ENCODE data around the gene FKBP6. TPM values are rescaled to one million over a fixed set of nuclear protein-coding genes. Genes with fewer than 3 reads are reported as not detected.
A peak's percentile ranks its signal among the peaks of the same experiment; 100 is the strongest.

FKBP6 gene
- total RNA-seq, 1 experiment from 2014 or later, result not detected

GRCh38 chr7:73345951-73346350 is 18.0 kb downstream of the FKBP6 start:
- Mint-ChIP-seq H3K27ac (ENCODE audit: unreplicated experiment) (peak overlapping the region; percentile 87), H3K36me3 (ENCODE audit: insufficient read depth, unreplicated experiment) (no peaks in the 10 kb centered on the region), H3K9me3 (ENCODE audit: unreplicated experiment) (no peaks in the 10 kb centered on the region), H3K27me3 (ENCODE audit: insufficient read depth, unreplicated experiment) (no peaks in the 10 kb centered on the region), H3K4me1 (ENCODE audit: low read depth, unreplicated experiment) (peaks cover 24% of the 10 kb centered on the region), H3K4me3 (ENCODE audit: unreplicated experiment) (no peak overlapping the region)
- no TSS peak for BruUV-seq (replicated peaks)
- no peak for DNase-seq
- POLR2A ChIA-PET, result no interaction called here
- Histone ChIP-seq H3K27me3 (replicated peaks; ENCODE audit: control insufficient read depth, insufficient read depth, low read length) (no peaks in the 10 kb centered on the region), H3K4me3 (ENCODE audit: low read depth, low read length) (no peak overlapping the region), H3K36me3 (ENCODE audit: control insufficient read depth, insufficient read depth, low read length) (no peaks in the 10 kb centered on the region), H3K4me1 (peaks cover 22% of the 10 kb centered on the region), H3K9me3 (no peaks in the 10 kb centered on the region)
- intact Hi-C loops (cut with micrococcal nuclease; ENCODE audit: unreplicated experiment), result loop anchor here (1.0 kb wide), 1 partner anchor 90 kb away; no protein-coding TSS in a partner anchor
- no peak for TF ChIP-seq CTCF (IDR thresholded peaks at IDR 0.05; ENCODE audit: insufficient read depth in 1 of 2, low read depth in 1 of 2, low read length in 1 of 2, severe bottlenecking in 1 of 2, unreplicated experiment in 1 of 2)
- CTCF ChIA-PET, result no interaction called here

- Histone ChIP-seq H3K4me3 (ENCODE audit: low read depth, low read length) (no peak overlapping the region), H3K27me3 (replicated peaks; ENCODE audit: control insufficient read depth, insufficient read depth, low read length) (no peaks in the 10 kb centered on the region), H3K4me1 (peaks cover 13% of the 10 kb centered on the region), H3K36me3 (ENCODE audit: control insufficient read depth, insufficient read depth, low read length) (no peaks in the 10 kb centered on the region), H3K9me3 (peaks cover 7% of the 10 kb centered on the region; the same call in 1 of the 2 replicates)
- no peak for DNase-seq
- TF ChIP-seq CTCF (IDR thresholded peaks at IDR 0.05; ENCODE audit: insufficient read depth in 1 of 2, low read depth in 1 of 2, low read length in 1 of 2, severe bottlenecking in 1 of 2, unreplicated experiment in 1 of 2), result no peak
- Mint-ChIP-seq H3K27me3 (ENCODE audit: insufficient read depth, unreplicated experiment) (no peaks in the 10 kb centered on the region), H3K36me3 (ENCODE audit: insufficient read depth, unreplicated experiment) (no peaks in the 10 kb centered on the region), H3K4me1 (ENCODE audit: low read depth, unreplicated experiment) (peaks cover 16% of the 10 kb centered on the region), H3K9me3 (ENCODE audit: unreplicated experiment) (no peaks in the 10 kb centered on the region), H3K27ac (ENCODE audit: unreplicated experiment) (no peak overlapping the region), H3K4me3 (ENCODE audit: unreplicated experiment) (no peak overlapping the region)
- no TSS peak for BruUV-seq (replicated peaks)
- intact Hi-C loops (cut with micrococcal nuclease; ENCODE audit: unreplicated experiment), result no loop called here
- CTCF ChIA-PET, result no interaction called here
- POLR2A ChIA-PET, result no interaction called here
Observed at GRCh38 chr7:73349763-73350162, 21.8 kb downstream of the FKBP6 start.

- DNase-seq, result no peak
- Histone ChIP-seq H3K27me3 (replicated peaks; ENCODE audit: control insufficient read depth, insufficient read depth, low read length) (no peaks in the 10 kb centered on the region), H3K9me3 (peaks cover 7% of the 10 kb centered on the region; the same call in 1 of the 2 replicates), H3K4me1 (peaks cover 10% of the 10 kb centered on the region), H3K4me3 (ENCODE audit: low read depth, low read length) (no peak overlapping the region), H3K36me3 (ENCODE audit: control insufficient read depth, insufficient read depth, low read length) (no peaks in the 10 kb centered on the region)
- H3K9me3 Mint-ChIP-seq (ENCODE audit: unreplicated experiment), result no peaks in the 10 kb centered on the region
- no peak overlapping the region for H3K4me3 Mint-ChIP-seq (ENCODE audit: unreplicated experiment)
- no peaks in the 10 kb centered on the region for H3K36me3 Mint-ChIP-seq (ENCODE audit: insufficient read depth, unreplicated experiment)
- TF ChIP-seq CTCF (IDR thresholded peaks at IDR 0.05; ENCODE audit: insufficient read depth in 1 of 2, low read depth in 1 of 2, low read length in 1 of 2, severe bottlenecking in 1 of 2, unreplicated experiment in 1 of 2), result no peak
- ChIA-PET POLR2A (no interaction called here), CTCF (no interaction called here)
- H3K27me3 Mint-ChIP-seq (ENCODE audit: insufficient read depth, unreplicated experiment), result no peaks in the 10 kb centered on the region
- intact Hi-C loops (cut with micrococcal nuclease; ENCODE audit: unreplicated experiment), result no loop called here
- no TSS peak for BruUV-seq (replicated peaks)
- H3K4me1 Mint-ChIP-seq (ENCODE audit: low read depth, unreplicated experiment), result peaks cover 11% of the 10 kb centered on the region
- no peak overlapping the region for H3K27ac Mint-ChIP-seq (ENCODE audit: unreplicated experiment)
Observed at GRCh38 chr7:73350306-73351068, 22.5 kb downstream of the FKBP6 start.
